Hematopoietic multipotent progenitor cell treated with erythropoietin and hydrocortisone succinate and interleukin-3 and kit ligand, for 8 days (in vitro differentiated cells): ENCODE data around the gene PRRX1.

Experiments used
- DNase-seq: peaks from one replicate; pipeline ENCODE4 v3.0.0-alpha.2; 2015

The PRRX1 gene

GRCh38 chr1:170664828-170665612 is 1.1 kb downstream of the PRRX1 start:
- no peak for DNase-seq

- no peak for DNase-seq
Observed at GRCh38 chr1:170665629-170666028, 1.7 kb downstream of the PRRX1 start.

- no peak for DNase-seq
Observed at GRCh38 chr1:170666541-170667254, 2.8 kb downstream of the PRRX1 start.

GRCh38 chr1:170668209-170669106 is 4.5 kb downstream of the PRRX1 start:
- no peak for DNase-seq

GRCh38 chr1:170669107-170669445 is 5.1 kb downstream of the PRRX1 start:
- no peak for DNase-seq

GRCh38 chr1:170669586-170670530 is 5.9 kb downstream of the PRRX1 start:
- DNase-seq, result no peak

- DNase-seq, result no peak
Observed at GRCh38 chr1:170670802-170671628, 7.1 kb downstream of the PRRX1 start.

GRCh38 chr1:170671629-170671963 is 7.7 kb downstream of the PRRX1 start:
- no peak for DNase-seq

- DNase-seq, result no peak
Observed at GRCh38 chr1:170672316-170672715, 8.4 kb downstream of the PRRX1 start.

- DNase-seq, result no peak
Observed at GRCh38 chr1:170674239-170674638, 10.3 kb downstream of the PRRX1 start.

GRCh38 chr1:170674986-170675385 is 11.1 kb downstream of the PRRX1 start:
- DNase-seq, result no peak

GRCh38 chr1:170675865-170676264 is 11.9 kb downstream of the PRRX1 start:
- DNase-seq, result no peak

GRCh38 chr1:170676628-170677027 is 12.7 kb downstream of the PRRX1 start:
- no peak for DNase-seq

- no peak for DNase-seq
Observed at GRCh38 chr1:170678027-170678600, 14.2 kb downstream of the PRRX1 start.

GRCh38 chr1:170680428-170680827 is 16.5 kb downstream of the PRRX1 start:
- no peak for DNase-seq

- no peak for DNase-seq
Observed at GRCh38 chr1:170682169-170682568, 18.2 kb downstream of the PRRX1 start.

GRCh38 chr1:170682809-170683208 is 18.9 kb downstream of the PRRX1 start:
- DNase-seq, result no peak

GRCh38 chr1:170685166-170685565 is 21.2 kb downstream of the PRRX1 start:
- DNase-seq, result no peak

- no peak for DNase-seq
Observed at GRCh38 chr1:170686291-170686690, 22.4 kb downstream of the PRRX1 start.

GRCh38 chr1:170687621-170688020 is 23.7 kb downstream of the PRRX1 start:
- DNase-seq, result no peak

GRCh38 chr1:170691258-170691657 is 27.3 kb downstream of the PRRX1 start:
- no peak for DNase-seq
